Measurements from ENCODE around the gene PRLR. TPM values are rescaled to one million over a fixed set of nuclear protein-coding genes. Genes with fewer than 3 reads are reported as not detected.

PRLR gene
- total RNA-seq, 1 donor from 2014 or later, result 3.2 TPM

GRCh38 chr5:35092703-35093102 lies 137.6 kb downstream of the PRLR start:
- Histone ChIP-seq H3K4me3 (no peak overlapping the region), H3K36me3 (no peaks in the 10 kb centered on the region), H3K27ac (no peak overlapping the region), H3K27me3 (ENCODE audit: low read depth) (no peaks in the 10 kb centered on the region), H3K9me3 (no peaks in the 10 kb centered on the region), H3K4me1 (no peaks in the 10 kb centered on the region)
- intact Hi-C loops (cut with DNase I), result loop anchor here (10.0 kb wide), 1 partner anchor 832 kb away; no protein-coding TSS in a partner anchor
- no peak for TF ChIP-seq CTCF (IDR thresholded peaks at IDR 0.05)
- ATAC-seq (no peak), DNase-seq (no peak)

- no peaks in the 10 kb centered on the region for H3K9me3 ChIP-seq
- no peaks in the 10 kb centered on the region for H3K27me3 ChIP-seq (ENCODE audit: low read depth)
- intact Hi-C loops (cut with DNase I), result loop anchor here (10.0 kb wide), 1 partner anchor 833 kb away; no protein-coding TSS in a partner anchor
- TF ChIP-seq CTCF (IDR thresholded peaks at IDR 0.05), result no peak
- H3K27ac ChIP-seq, result no peak overlapping the region
- ATAC-seq, result no peak
- DNase-seq, result no peak
- H3K36me3 ChIP-seq, result no peaks in the 10 kb centered on the region
- H3K4me1 ChIP-seq, result no peaks in the 10 kb centered on the region
- H3K4me3 ChIP-seq, result no peak overlapping the region
These were observed 138.6 kb downstream of the PRLR start for GRCh38 chr5:35091704-35092103.

- DNase-seq (no peak), ATAC-seq (peak; percentile 57 to 83)
- H3K27ac ChIP-seq, result no peak overlapping the region
- no peak overlapping the region for H3K4me3 ChIP-seq
- H3K27me3 ChIP-seq (ENCODE audit: low read depth), result no peaks in the 10 kb centered on the region
- H3K4me1 ChIP-seq, result no peaks in the 10 kb centered on the region
- peak; percentile 77 for TF ChIP-seq CTCF (IDR thresholded peaks at IDR 0.05)
- H3K9me3 ChIP-seq, result no peaks in the 10 kb centered on the region
- no peaks in the 10 kb centered on the region for H3K36me3 ChIP-seq
- intact Hi-C loops (cut with DNase I), result loop anchor here (10.0 kb wide), 1 partner anchor 835 kb away; no protein-coding TSS in a partner anchor
These were observed 140.7 kb downstream of the PRLR start for GRCh38 chr5:35089334-35090314.

- Histone ChIP-seq H3K27ac (no peak overlapping the region), H3K36me3 (no peaks in the 10 kb centered on the region), H3K4me1 (no peaks in the 10 kb centered on the region), H3K4me3 (no peak overlapping the region), H3K9me3 (no peaks in the 10 kb centered on the region), H3K27me3 (ENCODE audit: low read depth) (no peaks in the 10 kb centered on the region)
- DNase-seq (no peak), ATAC-seq (no peak)
- no peak for TF ChIP-seq CTCF (IDR thresholded peaks at IDR 0.05)
- intact Hi-C loops (cut with DNase I), result no loop called here
These were observed 142.3 kb downstream of the PRLR start for GRCh38 chr5:35087991-35088390.

GRCh38 chr5:35083150-35083549 lies 147.1 kb downstream of the PRLR start:
- Histone ChIP-seq H3K4me3 (no peak overlapping the region), H3K4me1 (no peaks in the 10 kb centered on the region), H3K27ac (no peak overlapping the region), H3K9me3 (no peaks in the 10 kb centered on the region), H3K27me3 (ENCODE audit: low read depth) (no peaks in the 10 kb centered on the region), H3K36me3 (no peaks in the 10 kb centered on the region)
- ATAC-seq (no peak), DNase-seq (no peak)
- TF ChIP-seq CTCF (IDR thresholded peaks at IDR 0.05), result no peak
- intact Hi-C loops (cut with DNase I), result no loop called here

Measured in lower lobe of right lung (tissue), 2 donors.